HepG2 (cell line): ENCODE results near the gene TAF11L14. TPM values are rescaled to one million over a fixed set of nuclear protein-coding genes. Genes with fewer than 3 reads are reported as not detected.
"Not testable (repeated sequence)": the region's sequence is repeated elsewhere in the genome, so short reads cannot be mapped to it uniquely, and the experiment has no call there.

ENCODE experiments used
- ATAC-seq: fragments of 200-7000 bp; cut with Tn5 transposase; 3 replicates; pipeline ENCODE4 v1.9.1; 2020; ENCODE audit warnings: mild to moderate bottlenecking, moderate library complexity
- BruUV-seq: library from RNA; stranded (reverse); fragments of 400-500 nt; replicated peaks from 2 replicates; lab custom pipeline; 2021; lab: Mats Ljungman, UMichigan
- CTCF ChIA-PET: fragments of 300-600 bp; formaldehyde crosslinking; extraction: SDS; loops from one replicate; lab custom pipeline; 2021; ENCODE audit warnings: low total read pairs, inconsistent platforms, low intra/inter-chr PET ratio; lab: Yijun Ruan, JAX
- POLR2A ChIA-PET: fragments of 350-600 bp; sonication (Branson Sonifier 250); formaldehyde crosslinking; loops from one replicate; lab custom pipeline; 2020; ENCODE audit warnings: antibody characterized with exemption, inconsistent platforms; lab: Yijun Ruan, JAX
- DNase-seq: peaks from one replicate; pipeline ENCODE4 v3.0.0-alpha.2; 2015; ENCODE audit warnings: low spot score
- FAIRE-seq: peaks from 3 replicates; lab custom pipeline; 2011; peaks lifted over from hg19 to GRCh38; lab: Jason Lieb, UNC
- H2AFZ ChIP-seq: one replicate; pipeline ENCODE4 v1.6.1; 2011; ENCODE audit warnings: low read length, inconsistent platforms
- H3K27ac ChIP-seq: fragments of 300-600 bp; 3 replicates; pipeline ENCODE4 v1.8.0; 2011; ENCODE audit warnings: mixed run types, mild to moderate bottlenecking, mixed read lengths, low read length, inconsistent platforms; ENCODE audit not compliant: insufficient read depth; ENCODE audit errors: extremely low read length
- H3K27me3 ChIP-seq, 2 experiments: fragments of 200-600 bp in 1 of 2; 2 replicates in 1 of 2; 3 replicates in 1 of 2; pipeline versions ENCODE4 v1.6.0 to v1.8.0; 2011; ENCODE audit warnings: low read length in 2 of 2, mild to moderate bottlenecking in 2 of 2, moderate library complexity in 2 of 2, inconsistent platforms in 1 of 2; ENCODE audit not compliant: insufficient read depth in 2 of 2, control insufficient read depth in 1 of 2
- H3K36me3 ChIP-seq, 2 experiments: fragments of 200-600 bp in 1 of 2; replicated peaks in 1 of 2; 2 replicates in 1 of 2; 3 replicates in 1 of 2; pipeline versions ENCODE4 v1.5.1 to v1.8.0; 2011; ENCODE audit warnings: low read length in 2 of 2, inconsistent platforms in 1 of 2; ENCODE audit not compliant: insufficient read depth in 2 of 2, control insufficient read depth in 1 of 2
- H3K4me1 ChIP-seq: 2 replicates; pipeline ENCODE4 v1.5.1; 2012; ENCODE audit warnings: low read length, inconsistent platforms; ENCODE audit not compliant: insufficient read depth
- H3K4me2 ChIP-seq: 2 replicates; pipeline ENCODE4 v1.6.0; 2011; ENCODE audit warnings: low read depth, low read length, inconsistent platforms
- H3K4me3 ChIP-seq, 3 experiments: fragments of 200-600 bp in 1 of 3; sonication (generic), shearing (Covaris generic) in 1 of 3; replicated peaks in 1 of 3; 2 replicates each; pipeline ENCODE4 v1.5.1; 2011 to 2016; ENCODE audit warnings: low read length in 3 of 3, inconsistent platforms in 2 of 3, low read depth in 2 of 3, mild to moderate bottlenecking in 2 of 3, control low read depth in 1 of 3, mixed read lengths in 1 of 3; ENCODE audit not compliant: insufficient read depth in 1 of 3
- H3K79me2 ChIP-seq: one replicate; pipeline ENCODE4 v1.6.1; 2011; ENCODE audit warnings: low read length, inconsistent platforms; ENCODE audit not compliant: insufficient read depth
- H3K9ac ChIP-seq: 2 replicates; pipeline ENCODE4 v1.6.0; 2011; ENCODE audit warnings: mild to moderate bottlenecking, low read depth, low read length, inconsistent platforms; ENCODE audit not compliant: insufficient read depth
- H3K9me3 ChIP-seq: 2 replicates; pipeline ENCODE4 v1.5.1; 2012; ENCODE audit warnings: mild to moderate bottlenecking, low read length
- H4K20me1 ChIP-seq: 2 replicates; pipeline ENCODE4 v1.6.0; 2011; ENCODE audit warnings: inconsistent platforms, mild to moderate bottlenecking, low read length, moderate library complexity; ENCODE audit not compliant: insufficient read depth
- ESRRA ChIP-seq: sonication (generic); formaldehyde crosslinking; IDR thresholded peaks from 2 replicates; pipeline ENCODE4 v1.5.1; 2020; ENCODE audit warnings: mild to moderate bottlenecking, low read depth, missing genetic modification reagents
- MEIS2 ChIP-seq: sonication (generic); formaldehyde crosslinking; IDR thresholded peaks from 2 replicates; pipeline ENCODE4 v1.9.0; 2021; ENCODE audit warnings: mild to moderate bottlenecking, missing genetic modification reagents
- NFRKB ChIP-seq: fragments of 450-650 bp; IDR thresholded peaks from 2 replicates; pipeline ENCODE4 v1.6.1; 2017
- NR0B2 ChIP-seq: sonication (generic); formaldehyde crosslinking; IDR thresholded peaks from 2 replicates; pipeline ENCODE4 v1.4.0; 2020; ENCODE audit warnings: mild to moderate bottlenecking, missing genetic modification reagents
- PAXIP1 ChIP-seq: sonication (generic); formaldehyde crosslinking; conservative IDR thresholded peaks from 2 replicates; pipeline ENCODE4 v1.4.0; 2020; ENCODE audit warnings: mild to moderate bottlenecking, missing genetic modification reagents, moderate library complexity
- PHF20 ChIP-seq: sonication (generic); formaldehyde crosslinking; IDR thresholded peaks from 2 replicates; pipeline ENCODE4 v1.5.0; 2020; ENCODE audit warnings: mild to moderate bottlenecking, missing genetic modification reagents
- SSRP1 ChIP-seq: IDR thresholded peaks from 2 replicates; pipeline ENCODE4 v1.6.1; 2016; ENCODE audit warnings: control low read depth
- ZNF12 ChIP-seq: sonication (generic); formaldehyde crosslinking; IDR thresholded peaks from 2 replicates; pipeline ENCODE4 v1.5.0; 2020; ENCODE audit warnings: missing genetic modification reagents
- ZNF441 ChIP-seq: sonication (generic); formaldehyde crosslinking; IDR thresholded peaks from 2 replicates; pipeline ENCODE4 v1.7.0; 2021; ENCODE audit warnings: missing genetic modification reagents, borderline replicate concordance
- ZSCAN12 ChIP-seq: sonication (generic); formaldehyde crosslinking; IDR thresholded peaks from 2 replicates; pipeline ENCODE4 v1.9.0; 2021; ENCODE audit warnings: mild to moderate bottlenecking, missing genetic modification reagents
- ZSCAN9 ChIP-seq: IDR thresholded peaks from 2 replicates; pipeline ENCODE4 v1.6.1; 2016; ENCODE audit warnings: borderline replicate concordance
- WGBS: methylation state at CpG from one replicate; pipeline ENCODE4 v1.1.6; 2017; ENCODE audit warnings: low lambda C conversion rate; 5-methylcytosine and 5-hydroxymethylcytosine counted together
- in situ Hi-C: cut with HindIII; loops from 2 replicates; pipeline ENCODE4 v1.10.0; 2017; ENCODE audit warnings: low pct_unique_long_range_greater_than_20kb; ENCODE audit not compliant: extremely low pct_ligation_motif_present
- intact Hi-C: fragments of 100-400 bp; cut with micrococcal nuclease; formaldehyde crosslinking; loops from one replicate; pipeline ENCODE4 v1.10.0; 2022; ENCODE audit not compliant: unreplicated experiment
- polyA plus RNA-seq, 8 experiments: library from polyadenylated mRNA; depleted of rRNA in 3 of 8; stranded (reverse) in 7 of 8; unstranded in 1 of 8; fragments of >200 nt; fragmentation: Illumina TruSeq in 4 of 8; extraction: Trizol in 4 of 8; gene quantifications; 2 replicates each; pipeline versions ENCODE4 v1.2.1 to v1.2.3, GENCODE V29; 2011 to 2016; ENCODE audit warnings: low read depth in 4 of 8, missing spikeins in 1 of 8, mixed read lengths in 1 of 8; ENCODE audit not compliant: insufficient read depth in 1 of 8
- total RNA-seq, 5 experiments: library from RNA; depleted of rRNA; stranded (reverse); fragments of >200 nt; fragmentation: Illumina TruSeq; extraction: Trizol; gene quantifications; 2 replicates each; pipeline ENCODE4 v1.2.3, GENCODE V29; 2016; ENCODE audit warnings: low read depth in 1 of 5
- TF ChIP-seq, protein P1 (sequence below): sonication (generic); formaldehyde crosslinking; IDR thresholded peaks from 2 replicates; pipeline ENCODE4 v1.4.0; 2020; ENCODE audit warnings: missing genetic modification reagents, mild to moderate bottlenecking, borderline replicate concordance

Gene TAF11L14
- total and polyA plus RNA-seq, 2 of the 13 experiments (the other 11 are each of a cell fraction or from before 2014, with no cell fraction given), result not detected

- ATAC-seq (no peak), FAIRE-seq (no peak), DNase-seq (no peak)
- no CpG with 5 or more reads among the region's 11 CpGs for WGBS
- Histone ChIP-seq H3K27ac (no peak overlapping the region), H3K4me1 (no peaks in the 10 kb centered on the region), H2AFZ (no peak overlapping the region), H3K79me2 (no peaks in the 10 kb centered on the region), H3K4me2 (no peak overlapping the region), H3K4me3 (no peak overlapping the region), H4K20me1 (no peaks in the 10 kb centered on the region), H3K9ac (no peak overlapping the region), H3K36me3 (no peaks in the 10 kb centered on the region), H3K9me3 (no peaks in the 10 kb centered on the region), H3K27me3 (no peaks in the 10 kb centered on the region)
- POLR2A ChIA-PET, result no interaction called here
- BruUV-seq, result no TSS peak
- intact Hi-C loops (no loop called here), in situ Hi-C loops (no loop called here)
- CTCF ChIA-PET, result no interaction called here
- TF ChIP-seq PAXIP1 (CRISPR knock-in tag) (no peak), ZSCAN9 (no peak), NFRKB (no peak), NR0B2 (no peak), MEIS2 (CRISPR knock-in tag) (no peak), SSRP1 (CRISPR knock-in tag) (no peak), PHF20 (CRISPR knock-in tag) (no peak), ZNF441 (CRISPR knock-in tag) (no peak), ZNF12 (no peak), ZSCAN12 (CRISPR knock-in tag) (no peak), ESRRA (CRISPR knock-in tag) (no peak)
- TF ChIP-seq, protein P1, sequence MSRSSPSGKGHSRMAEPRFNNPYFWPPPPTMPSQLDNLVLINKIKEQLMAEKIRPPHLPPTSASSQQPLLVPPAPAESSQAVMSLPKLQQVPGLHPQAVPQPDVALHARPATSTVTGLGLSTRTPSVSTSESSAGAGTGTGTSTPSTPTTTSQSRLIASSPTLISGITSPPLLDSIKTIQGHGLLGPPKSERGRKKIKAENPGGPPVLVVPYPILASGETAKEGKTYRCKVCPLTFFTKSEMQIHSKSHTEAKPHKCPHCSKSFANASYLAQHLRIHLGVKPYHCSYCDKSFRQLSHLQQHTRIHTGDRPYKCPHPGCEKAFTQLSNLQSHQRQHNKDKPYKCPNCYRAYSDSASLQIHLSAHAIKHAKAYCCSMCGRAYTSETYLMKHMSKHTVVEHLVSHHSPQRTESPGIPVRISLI (CRISPR knock-in tag), result no peak
These were observed 8.6 kb upstream of the TAF11L14 start for GRCh38 chr5:17625686-17626085.

GRCh38 chr5:17631788-17632187, 2.5 kb upstream of the TAF11L14 start, which contains the start of gene TAF11L13:
Gene TAF11L13 (plus strand): TSS chr5:17632088.
- intact Hi-C loops, in situ Hi-C loops, H3K4me2 ChIP-seq, H3K9me3 ChIP-seq, H3K4me1 ChIP-seq, FAIRE-seq, CTCF ChIA-PET, POLR2A ChIA-PET, H3K4me3 ChIP-seq, H3K27ac ChIP-seq, ATAC-seq, H3K79me2 ChIP-seq, DNase-seq, H3K27me3 ChIP-seq, H4K20me1 ChIP-seq, H3K9ac ChIP-seq, H3K36me3 ChIP-seq, H2AFZ ChIP-seq, BruUV-seq: not testable (repeated sequence)
- WGBS, result 35% methylated on average over 7 of the region's 12 CpGs
